Spleen (tissue), 7 donors: ENCODE data around the gene TEAD1.

Experiments
- POLR2A ChIP-seq, 3 donors: fragments of 450-650 bp; IDR thresholded peaks; one replicate each; pipeline ENCODE4 v1.5.1; 2017; ENCODE audit warnings: antibody characterized with exemption in 3 of 3, mild to moderate bottlenecking in 1 of 3
- TF ChIP-seq, protein P1 (sequence below), 11 experiments: fragments of 200-600 bp in 7 of 11; fragments of 450-650 bp in 4 of 11; sonication (generic) in 4 of 11; IDR thresholded peaks in 8 of 11; conservative IDR thresholded peaks in 3 of 11; 1 replicate in 7 of 11; 2 replicates in 4 of 11; pipeline versions ENCODE4 v1.4.0 to v1.8.0; 2016 to 2021; ENCODE audit warnings: antibody characterized with exemption in 11 of 11, inconsistent platforms in 4 of 11, mild to moderate bottlenecking in 1 of 11
- donor health status: DM: no; HTN: no; CAD: no; lungs with moderate emphysema.
- donor health status: DM: no; HTN: no; CAD: no.
- donor health status: DM: no; HTN: no; CAD: no.

- TF ChIP-seq POLR2A (IDR thresholded peaks at IDR 0.05): no peak
- TF ChIP-seq, protein P1, sequence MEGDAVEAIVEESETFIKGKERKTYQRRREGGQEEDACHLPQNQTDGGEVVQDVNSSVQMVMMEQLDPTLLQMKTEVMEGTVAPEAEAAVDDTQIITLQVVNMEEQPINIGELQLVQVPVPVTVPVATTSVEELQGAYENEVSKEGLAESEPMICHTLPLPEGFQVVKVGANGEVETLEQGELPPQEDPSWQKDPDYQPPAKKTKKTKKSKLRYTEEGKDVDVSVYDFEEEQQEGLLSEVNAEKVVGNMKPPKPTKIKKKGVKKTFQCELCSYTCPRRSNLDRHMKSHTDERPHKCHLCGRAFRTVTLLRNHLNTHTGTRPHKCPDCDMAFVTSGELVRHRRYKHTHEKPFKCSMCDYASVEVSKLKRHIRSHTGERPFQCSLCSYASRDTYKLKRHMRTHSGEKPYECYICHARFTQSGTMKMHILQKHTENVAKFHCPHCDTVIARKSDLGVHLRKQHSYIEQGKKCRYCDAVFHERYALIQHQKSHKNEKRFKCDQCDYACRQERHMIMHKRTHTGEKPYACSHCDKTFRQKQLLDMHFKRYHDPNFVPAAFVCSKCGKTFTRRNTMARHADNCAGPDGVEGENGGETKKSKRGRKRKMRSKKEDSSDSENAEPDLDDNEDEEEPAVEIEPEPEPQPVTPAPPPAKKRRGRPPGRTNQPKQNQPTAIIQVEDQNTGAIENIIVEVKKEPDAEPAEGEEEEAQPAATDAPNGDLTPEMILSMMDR (IDR thresholded peaks at IDR 0.05 in 8 of 11, conservative IDR thresholded peaks at IDR 0.05 in 3 of 11): no peak
Measured at GRCh38 chr11:12841946-12842630, 167.9 kb downstream of the TEAD1 start.
